Stimulated activated CD8-positive, alpha-beta memory T cell treated with anti-CD3 and anti-CD28 coated beads, Interleukin-4, amount 100 ng/mL, for 24 hours (primary cell): ENCODE results near the gene DIP2B.
"Not testable (repeated sequence)": the region's sequence is repeated elsewhere in the genome, so short reads cannot be mapped to it uniquely, and the experiment has no call there.

Experiments used
- DNase-seq: peaks from one replicate; pipeline ENCODE4 v3.0.0-alpha.2; 2020; ENCODE audit warnings: low read depth

DIP2B gene

GRCh38 chr12:50728417-50728816, 223.6 kb downstream of the DIP2B start:
- DNase-seq = no peak

GRCh38 chr12:50728841-50729240, 224.1 kb downstream of the DIP2B start:
- DNase-seq = no peak

GRCh38 chr12:50732591-50732990, 227.8 kb downstream of the DIP2B start:
- no peak for DNase-seq

DNA sequence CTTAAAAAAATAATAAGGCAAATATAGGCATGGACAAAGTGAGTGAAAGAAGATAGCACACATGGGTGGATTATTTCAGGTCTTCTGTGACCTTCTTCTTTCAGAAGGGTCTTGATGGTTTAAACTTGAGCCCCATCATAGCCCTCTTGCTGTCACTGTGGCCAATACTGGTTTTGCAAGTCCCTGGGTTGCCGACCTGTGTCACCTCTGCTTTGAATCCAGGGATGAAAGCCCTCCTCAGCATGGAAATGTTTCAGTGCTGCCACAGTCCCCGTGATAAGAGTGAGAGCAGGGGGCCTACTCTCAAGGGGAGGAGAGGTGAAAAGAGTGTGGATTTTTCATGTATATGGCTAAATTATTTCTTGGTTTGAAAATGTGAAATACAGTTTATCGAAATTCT, 228.9 kb downstream of the DIP2B start:
- DNase-seq = no peak

- DNase-seq = no peak
Measured at GRCh38 chr12:50734409-50735263, 229.9 kb downstream of the DIP2B start.

DNA sequence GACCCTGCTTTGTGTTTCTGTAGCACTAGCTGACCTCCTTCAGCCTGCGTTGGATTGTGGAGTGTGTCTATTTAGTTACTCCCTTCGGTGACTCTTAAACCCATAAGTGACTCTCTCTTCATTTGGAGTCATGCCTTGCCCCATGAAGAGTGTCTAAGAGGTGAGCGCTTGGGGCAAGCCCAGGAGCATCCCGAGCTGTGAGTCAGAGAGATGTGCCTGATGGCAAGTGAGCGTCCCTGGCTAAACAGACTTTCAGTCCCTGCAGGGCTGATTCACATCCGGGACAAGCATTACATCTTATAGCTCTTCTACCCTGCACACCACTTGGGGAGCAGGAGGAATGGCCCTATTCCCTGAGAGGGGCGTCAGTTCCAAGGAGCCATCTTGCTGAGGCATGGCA, 234.8 kb downstream of the DIP2B start:
- no peak for DNase-seq

- DNase-seq = no peak
Measured at GRCh38 chr12:50740307-50740706, 235.5 kb downstream of the DIP2B start.

DNA sequence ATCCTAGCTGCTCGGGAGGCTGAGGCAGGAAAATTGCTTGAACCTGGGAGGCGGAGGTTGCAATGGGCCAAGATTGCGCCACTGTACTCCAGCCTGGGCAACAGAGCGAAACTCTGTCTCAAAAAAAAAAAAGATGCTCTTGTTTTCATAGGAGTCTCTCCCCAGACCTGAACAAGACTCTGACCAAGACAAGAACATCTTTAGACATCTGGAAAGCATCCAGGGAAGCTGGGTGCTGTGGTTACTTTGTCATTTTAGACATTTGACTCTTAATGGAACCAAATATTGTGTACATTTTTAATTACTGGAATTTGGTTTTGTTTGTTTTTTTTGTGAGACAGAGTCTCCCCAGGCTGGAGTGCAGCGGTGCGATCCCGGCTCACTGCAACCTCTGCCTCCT, 238.0 kb downstream of the DIP2B start:
- no peak for DNase-seq

- DNase-seq = no peak
Measured at GRCh38 chr12:50745861-50746260, 241.1 kb downstream of the DIP2B start.

- no peak for DNase-seq
Measured at GRCh38 chr12:50746431-50746830, 241.6 kb downstream of the DIP2B start.

DNA sequence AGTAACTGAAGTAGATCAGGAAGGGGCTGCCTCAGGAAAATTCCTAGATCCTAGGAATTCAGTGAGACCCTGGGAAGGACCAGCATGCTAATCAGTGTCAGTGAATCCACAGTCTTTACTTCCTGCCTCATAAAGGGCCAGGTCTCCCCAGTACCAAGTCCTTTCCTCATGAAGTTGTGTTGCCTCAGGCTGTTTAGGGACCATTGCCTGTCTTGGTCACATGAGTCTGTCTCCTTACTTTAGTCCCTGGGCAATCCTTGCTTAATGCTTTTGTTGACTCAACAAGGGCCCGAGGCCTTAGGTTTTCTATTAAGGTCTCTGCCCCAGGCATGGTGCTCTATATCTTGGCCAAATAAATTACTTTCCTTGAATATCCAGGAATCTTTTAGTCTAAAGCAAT, 243.0 kb downstream of the DIP2B start:
- DNase-seq = no peak

GRCh38 chr12:50749459-50749882, 244.7 kb downstream of the DIP2B start:
- DNase-seq = no peak

GRCh38 chr12:50750366-50750765, 245.6 kb downstream of the DIP2B start:
- DNase-seq = no peak

- DNase-seq = no peak
Measured at GRCh38 chr12:50751948-50752721, 247.3 kb downstream of the DIP2B start.

DNA sequence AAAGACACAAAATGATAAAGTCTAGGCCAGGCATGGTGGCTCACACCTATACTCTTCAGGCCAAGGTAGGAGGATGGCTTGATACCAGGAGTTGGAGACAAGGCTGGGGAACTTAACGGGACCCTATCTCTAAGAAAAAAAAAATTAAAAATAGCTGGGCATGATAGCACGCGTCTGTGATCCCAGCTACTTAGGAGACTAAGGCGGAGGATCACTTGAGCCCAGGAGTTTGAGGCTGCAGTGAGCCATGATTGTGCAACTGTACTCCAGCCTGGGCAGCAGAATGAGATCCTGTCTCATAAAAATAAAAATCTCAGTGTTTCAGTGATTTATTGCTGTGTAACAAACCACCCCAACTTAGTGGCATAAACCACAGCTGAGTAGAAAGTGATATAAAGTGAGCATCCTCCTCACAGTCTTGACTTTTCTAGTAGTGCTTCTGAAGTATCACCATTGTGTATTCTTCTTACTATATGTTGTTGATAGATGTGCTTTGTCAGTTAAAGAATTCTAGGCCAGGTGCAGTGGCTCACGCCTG, 248.5 kb downstream of the DIP2B start:
- DNase-seq = no peak

DNA sequence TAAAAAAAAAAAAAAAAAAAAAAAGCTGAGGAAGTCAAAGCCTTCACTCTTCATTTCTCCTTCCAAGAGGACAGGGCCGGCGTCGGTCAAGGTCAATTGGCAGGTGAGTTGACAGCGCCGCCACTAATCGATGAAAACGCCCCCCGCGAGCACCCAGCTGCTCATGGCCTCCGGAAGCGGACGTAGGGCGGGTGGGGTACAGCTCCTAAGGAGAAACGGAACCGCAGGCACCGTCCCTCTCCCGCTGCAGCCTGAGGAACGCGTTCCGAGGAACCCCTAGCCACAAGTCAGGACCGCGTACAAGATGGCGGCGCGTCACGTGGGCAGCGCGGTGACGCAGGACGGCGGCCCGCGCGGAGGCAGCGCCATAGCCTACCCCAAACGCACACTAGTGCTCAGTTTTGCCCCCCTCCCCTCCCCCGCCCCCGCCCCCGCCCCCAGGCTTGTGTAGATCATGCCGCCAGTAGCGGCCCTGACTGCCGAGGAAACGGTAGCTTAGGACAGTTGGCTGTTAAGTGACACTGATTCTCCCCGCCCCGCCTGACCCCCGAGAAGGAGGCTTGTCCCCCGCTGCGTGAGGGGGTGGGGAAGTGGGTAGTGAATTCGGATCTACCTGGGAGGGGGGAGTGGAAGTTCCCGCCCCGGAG, 259.0 kb downstream of the DIP2B start, which contains the start of gene ATF1:
Gene ATF1 (plus strand): TSS at position 463 of the 647 bp plus-strand sequence. CDS start 16,045 bp downstream, outside the sequence.
- peak; percentile 81 for DNase-seq

DNA sequence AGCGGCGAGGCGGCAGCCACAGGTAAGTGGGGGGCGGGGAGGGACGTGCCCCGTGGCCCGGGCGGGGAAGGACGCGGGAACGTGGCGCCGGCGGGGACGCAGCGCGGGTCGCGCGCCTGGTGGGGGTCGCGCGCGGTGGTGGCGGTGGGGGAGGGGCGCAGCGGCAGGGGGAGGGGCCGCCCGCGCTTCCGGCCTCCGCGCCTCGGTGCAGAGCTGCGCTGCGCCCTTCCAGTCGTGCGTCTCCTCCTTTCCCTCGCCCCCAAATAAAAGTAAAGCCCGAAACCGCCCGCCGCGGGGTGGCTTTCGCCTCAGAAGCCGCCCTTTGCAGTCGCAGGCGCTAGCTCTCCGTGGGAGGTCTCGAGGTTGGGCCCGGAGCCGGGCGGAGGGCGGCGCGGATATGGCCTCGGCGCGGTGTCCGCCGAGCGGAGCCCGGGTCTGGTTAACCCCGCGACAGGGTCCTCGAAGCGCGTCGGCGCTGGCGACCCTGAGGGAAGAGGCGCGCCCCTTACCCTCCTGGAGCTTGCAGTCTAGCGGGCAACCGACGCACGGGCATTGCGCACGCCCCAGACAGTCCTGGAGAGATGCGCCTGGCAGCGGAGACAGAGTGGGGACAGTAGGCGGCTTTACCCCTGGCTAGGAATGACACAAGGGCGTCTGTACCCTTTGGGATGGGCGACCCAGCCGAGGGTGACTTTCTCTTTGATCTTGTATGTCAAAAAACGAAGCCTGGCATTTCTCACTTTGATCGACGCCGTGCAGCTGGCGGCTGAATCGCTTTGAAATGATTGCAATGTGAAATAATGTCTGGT, 259.7 kb downstream of the DIP2B start:
- peak; percentile 75 for DNase-seq

DNA sequence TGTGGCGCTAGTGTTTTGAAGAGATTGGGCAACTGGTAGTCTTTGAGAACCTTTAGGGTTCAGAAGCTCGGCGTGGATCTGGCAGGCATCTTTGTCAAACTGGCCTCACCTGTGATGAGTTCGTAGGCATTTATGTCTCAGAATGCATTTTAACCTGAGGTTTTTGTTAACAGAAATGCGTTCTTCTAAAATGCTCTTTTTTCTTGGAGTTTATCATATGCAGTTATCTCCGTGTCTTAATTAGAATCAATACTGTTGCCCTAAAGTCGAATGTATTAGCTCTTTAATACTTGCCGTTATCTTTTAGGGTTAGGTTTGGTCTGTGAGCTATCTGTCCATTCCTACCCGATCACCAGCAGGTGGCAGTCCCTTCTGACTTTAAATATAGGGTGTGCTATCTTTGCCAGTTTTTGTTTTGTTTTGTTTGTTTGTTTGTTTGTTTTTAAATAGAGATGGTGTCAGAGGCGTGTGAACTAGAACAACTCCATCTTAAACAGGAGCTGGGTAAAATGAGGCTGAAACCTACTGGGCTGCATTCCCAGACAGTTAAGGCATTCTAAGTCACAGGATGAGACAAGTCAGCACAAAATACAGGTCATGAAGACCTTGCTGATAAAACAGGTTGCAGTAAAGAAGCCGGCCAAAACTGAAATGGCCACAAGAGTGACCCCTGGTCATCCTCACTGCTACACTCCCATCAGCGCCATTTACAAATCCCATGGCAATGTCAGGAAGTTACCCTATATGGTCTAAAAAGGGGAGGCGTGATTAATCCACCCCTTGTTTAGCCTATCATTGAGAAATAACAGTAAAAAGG, 260.5 kb downstream of the DIP2B start:
- no peak for DNase-seq

GRCh38 chr12:50768391-50768790, 263.6 kb downstream of the DIP2B start:
- DNase-seq = no peak

GRCh38 chr12:50768813-50769212, 264.0 kb downstream of the DIP2B start:
- not testable (repeated sequence) for DNase-seq

GRCh38 chr12:50771409-50771808, 266.6 kb downstream of the DIP2B start:
- DNase-seq = no peak
